ENCODE results near the gene MAP2K1. TPM values are rescaled to one million over a fixed set of nuclear protein-coding genes. Genes with fewer than 3 reads are reported as not detected.

The MAP2K1 gene
- total and polyA plus RNA-seq, 9 of the 15 experiments (the other 6 are each of a cell fraction or from before 2014, with no cell fraction given): 7.5 to 58.3 (median 30.0) TPM

DNA sequence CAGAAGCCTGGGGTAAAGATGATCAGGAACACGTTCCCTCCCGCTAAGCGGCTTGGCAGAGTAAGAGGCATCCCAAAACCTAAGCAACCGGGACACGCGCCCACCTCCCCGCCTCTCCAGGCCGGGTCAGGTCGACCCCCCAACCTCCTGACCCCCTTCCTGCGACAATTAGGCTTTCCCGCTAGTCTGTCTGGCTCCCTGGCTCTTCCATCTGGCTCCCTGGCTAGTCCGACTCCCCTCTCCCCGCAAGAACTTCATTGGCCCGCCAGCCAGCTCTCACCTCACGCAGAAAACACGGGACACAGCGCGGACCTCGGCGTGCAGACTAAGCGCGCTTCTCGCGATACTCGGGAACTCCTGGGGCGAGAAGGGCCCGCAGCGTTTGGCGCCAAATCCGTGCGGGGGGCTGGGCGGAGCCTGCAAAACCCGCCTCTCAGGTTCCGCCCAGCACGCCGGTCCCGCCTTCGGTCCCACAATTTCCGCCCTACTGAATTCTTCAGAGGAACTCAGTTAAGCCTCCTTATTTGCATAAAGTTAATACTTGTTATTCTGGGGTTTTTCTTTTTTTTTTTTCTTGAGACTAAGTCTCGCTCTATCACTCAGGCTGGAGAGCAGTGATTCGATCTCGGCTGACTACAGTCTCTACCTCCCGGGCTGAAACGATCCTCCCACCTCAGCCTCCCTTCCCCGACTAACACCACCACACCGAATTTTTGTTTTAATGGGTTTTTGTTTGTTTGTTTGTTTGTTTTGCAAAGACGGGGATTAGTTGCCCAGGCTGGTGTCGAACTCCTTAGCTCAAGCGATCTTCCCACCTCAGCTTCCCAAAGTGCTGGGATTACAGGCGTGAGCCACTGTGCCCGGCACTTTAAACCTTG is 30.1 kb upstream of the MAP2K1 start, which contains the start of gene TIPIN (continued):
- TF ChIP-seq, protein P1, sequence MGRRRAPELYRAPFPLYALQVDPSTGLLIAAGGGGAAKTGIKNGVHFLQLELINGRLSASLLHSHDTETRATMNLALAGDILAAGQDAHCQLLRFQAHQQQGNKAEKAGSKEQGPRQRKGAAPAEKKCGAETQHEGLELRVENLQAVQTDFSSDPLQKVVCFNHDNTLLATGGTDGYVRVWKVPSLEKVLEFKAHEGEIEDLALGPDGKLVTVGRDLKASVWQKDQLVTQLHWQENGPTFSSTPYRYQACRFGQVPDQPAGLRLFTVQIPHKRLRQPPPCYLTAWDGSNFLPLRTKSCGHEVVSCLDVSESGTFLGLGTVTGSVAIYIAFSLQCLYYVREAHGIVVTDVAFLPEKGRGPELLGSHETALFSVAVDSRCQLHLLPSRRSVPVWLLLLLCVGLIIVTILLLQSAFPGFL (CRISPR knock-in tag; IDR thresholded peaks at IDR 0.05): no peak
- TF ChIP-seq, protein P2, sequence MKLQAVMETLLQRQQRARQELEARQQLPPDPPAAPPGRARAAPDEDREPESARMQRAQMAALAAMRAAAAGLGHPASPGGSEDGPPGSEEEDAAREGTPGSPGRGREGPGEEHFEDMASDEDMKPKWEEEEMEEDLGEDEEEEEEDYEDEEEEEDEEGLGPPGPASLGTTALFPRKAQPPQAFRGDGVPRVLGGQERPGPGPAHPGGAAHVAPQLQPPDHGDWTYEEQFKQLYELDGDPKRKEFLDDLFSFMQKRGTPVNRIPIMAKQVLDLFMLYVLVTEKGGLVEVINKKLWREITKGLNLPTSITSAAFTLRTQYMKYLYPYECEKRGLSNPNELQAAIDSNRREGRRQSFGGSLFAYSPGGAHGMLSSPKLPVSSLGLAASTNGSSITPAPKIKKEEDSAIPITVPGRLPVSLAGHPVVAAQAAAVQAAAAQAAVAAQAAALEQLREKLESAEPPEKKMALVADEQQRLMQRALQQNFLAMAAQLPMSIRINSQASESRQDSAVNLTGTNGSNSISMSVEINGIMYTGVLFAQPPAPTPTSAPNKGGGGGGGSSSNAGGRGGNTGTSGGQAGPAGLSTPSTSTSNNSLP (IDR thresholded peaks at IDR 0.05; ENCODE audit: borderline replicate concordance, low read depth, low read length): no peak
- TF ChIP-seq CEBPG (CRISPR knock-in tag; IDR thresholded peaks at IDR 0.05) (no peak), CEBPG (tag; conservative IDR thresholded peaks at IDR 0.05 in 1 of 2, IDR thresholded peaks at IDR 0.05 in 1 of 2) (no peak), CHD1 (IDR thresholded peaks at IDR 0.05; ENCODE audit: low read length) (peak; percentile 55), BCOR (IDR thresholded peaks at IDR 0.05) (peak; percentile 70), HDAC3 (IDR thresholded peaks at IDR 0.05; ENCODE audit: borderline replicate concordance, partially characterized antibody) (no peak), EGR1 (conservative IDR thresholded peaks at IDR 0.05) (no peak), ZNF282 (CRISPR knock-in tag; IDR thresholded peaks at IDR 0.05) (no peak), RBM14 (IDR thresholded peaks at IDR 0.05; ENCODE audit: borderline replicate concordance, insufficient read depth, low read depth, low read length) (no peak), NRF1 (conservative IDR thresholded peaks at IDR 0.05 in 1 of 2, IDR thresholded peaks at IDR 0.05 in 1 of 2) (peak; percentile 70), TAF15 (IDR thresholded peaks at IDR 0.05; ENCODE audit: low read depth, low read length) (no peak), KLF6 (CRISPR knock-in tag; IDR thresholded peaks at IDR 0.05; ENCODE audit: borderline replicate concordance) (no peak), RUNX1 (IDR thresholded peaks at IDR 0.05; ENCODE audit: low read depth) (no peak), DDX20 (tag; IDR thresholded peaks at IDR 0.05; ENCODE audit: low read depth) (no peak), GABPB2 (CRISPR knock-in tag; conservative IDR thresholded peaks at IDR 0.05) (no peak), ATF1 (CRISPR knock-in tag; IDR thresholded peaks at IDR 0.05) (peak; percentile 57), ATF1 (tag; IDR thresholded peaks at IDR 0.05) (peak; percentile 90), MTF1 (CRISPR knock-in tag; IDR thresholded peaks at IDR 0.05; ENCODE audit: borderline replicate concordance) (no peak), CHD2 (IDR thresholded peaks at IDR 0.05; ENCODE audit: low read depth, low read length) (peak; percentile 100)
- TF ChIP-seq, protein P3, sequence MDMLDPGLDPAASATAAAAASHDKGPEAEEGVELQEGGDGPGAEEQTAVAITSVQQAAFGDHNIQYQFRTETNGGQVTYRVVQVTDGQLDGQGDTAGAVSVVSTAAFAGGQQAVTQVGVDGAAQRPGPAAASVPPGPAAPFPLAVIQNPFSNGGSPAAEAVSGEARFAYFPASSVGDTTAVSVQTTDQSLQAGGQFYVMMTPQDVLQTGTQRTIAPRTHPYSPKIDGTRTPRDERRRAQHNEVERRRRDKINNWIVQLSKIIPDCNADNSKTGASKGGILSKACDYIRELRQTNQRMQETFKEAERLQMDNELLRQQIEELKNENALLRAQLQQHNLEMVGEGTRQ (CRISPR knock-in tag; IDR thresholded peaks at IDR 0.05): no peak
- TF ChIP-seq, protein P4, sequence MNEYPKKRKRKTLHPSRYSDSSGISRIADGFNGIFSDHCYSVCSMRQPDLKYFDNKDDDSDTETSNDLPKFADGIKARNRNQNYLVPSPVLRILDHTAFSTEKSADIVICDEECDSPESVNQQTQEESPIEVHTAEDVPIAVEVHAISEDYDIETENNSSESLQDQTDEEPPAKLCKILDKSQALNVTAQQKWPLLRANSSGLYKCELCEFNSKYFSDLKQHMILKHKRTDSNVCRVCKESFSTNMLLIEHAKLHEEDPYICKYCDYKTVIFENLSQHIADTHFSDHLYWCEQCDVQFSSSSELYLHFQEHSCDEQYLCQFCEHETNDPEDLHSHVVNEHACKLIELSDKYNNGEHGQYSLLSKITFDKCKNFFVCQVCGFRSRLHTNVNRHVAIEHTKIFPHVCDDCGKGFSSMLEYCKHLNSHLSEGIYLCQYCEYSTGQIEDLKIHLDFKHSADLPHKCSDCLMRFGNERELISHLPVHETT (CRISPR knock-in tag; conservative IDR thresholded peaks at IDR 0.05 in 1 of 2, IDR thresholded peaks at IDR 0.05 in 1 of 2): no peak
